ENCODE data around the gene RHOV.

- TF ChIP-seq CTCF (IDR thresholded peaks at IDR 0.05): no peak
- TF ChIP-seq POLR2A (IDR thresholded peaks at IDR 0.05): no peak
These were observed 38.0 kb downstream of the RHOV start for GRCh38 chr15:40836020-40836419.
